Measurements from ENCODE around the gene GRID2. TPM values are rescaled to one million over a fixed set of nuclear protein-coding genes. Genes with fewer than 3 reads are reported as not detected.

The GRID2 gene
- total RNA-seq, 2 donors from 2014 or later: 27.3 to 40.4 TPM

DNA sequence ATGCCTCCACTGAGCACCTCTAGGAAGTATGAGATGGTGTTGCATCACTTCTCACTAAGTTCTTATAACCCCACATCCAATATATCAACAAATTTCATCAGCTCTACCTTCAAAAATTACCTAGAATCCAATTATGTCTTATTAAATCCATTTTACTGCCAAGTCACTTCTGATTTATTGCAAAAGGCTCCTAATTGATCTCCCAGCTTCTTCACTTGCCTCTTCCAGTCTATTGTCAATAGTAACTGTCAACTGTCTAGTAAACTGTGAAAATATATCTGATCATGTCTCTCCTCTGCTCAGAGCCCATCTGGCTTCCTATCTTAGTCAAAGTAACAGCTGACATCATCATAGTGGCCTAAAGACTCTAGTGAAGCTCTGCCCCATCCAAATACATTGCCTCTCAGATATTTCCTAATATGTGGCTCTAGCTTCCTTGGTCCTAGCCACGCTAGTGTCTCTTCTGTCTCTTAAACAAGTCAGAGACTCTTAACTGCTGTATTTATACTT lies 1110.3 kb downstream of the GRID2 start:
- Mint-ChIP-seq H3K36me3 (ENCODE audit: low read depth) (no peaks in the 10 kb centered on the region), H3K27me3 (ENCODE audit: insufficient read depth) (no peaks in the 10 kb centered on the region), H3K27ac (no peak overlapping the region), H3K4me3 (no peak overlapping the region), H3K4me1 (peaks cover 5% of the 10 kb centered on the region), H3K9me3 (no peaks in the 10 kb centered on the region)
- Histone ChIP-seq H3K27me3 (ENCODE audit: control insufficient read depth, insufficient read depth, low read length, poor library complexity, severe bottlenecking) (no peaks in the 10 kb centered on the region), H3K9me3 (ENCODE audit: control insufficient read depth, low read length) (no peaks in the 10 kb centered on the region), H3K27ac (ENCODE audit: low read depth, low read length) (no peak overlapping the region), H3K4me3 (ENCODE audit: low read length) (no peak overlapping the region), H3K36me3 (ENCODE audit: control insufficient read depth, insufficient read depth, low read length) (no peaks in the 10 kb centered on the region), H3K4me1 (ENCODE audit: control insufficient read depth, insufficient read depth, low read length) (no peaks in the 10 kb centered on the region), H3K9ac (ENCODE audit: extremely low read depth, low read length, poor library complexity, severe bottlenecking) (no peak overlapping the region)
- DNase-seq: no peak
- TF ChIP-seq, protein P1, sequence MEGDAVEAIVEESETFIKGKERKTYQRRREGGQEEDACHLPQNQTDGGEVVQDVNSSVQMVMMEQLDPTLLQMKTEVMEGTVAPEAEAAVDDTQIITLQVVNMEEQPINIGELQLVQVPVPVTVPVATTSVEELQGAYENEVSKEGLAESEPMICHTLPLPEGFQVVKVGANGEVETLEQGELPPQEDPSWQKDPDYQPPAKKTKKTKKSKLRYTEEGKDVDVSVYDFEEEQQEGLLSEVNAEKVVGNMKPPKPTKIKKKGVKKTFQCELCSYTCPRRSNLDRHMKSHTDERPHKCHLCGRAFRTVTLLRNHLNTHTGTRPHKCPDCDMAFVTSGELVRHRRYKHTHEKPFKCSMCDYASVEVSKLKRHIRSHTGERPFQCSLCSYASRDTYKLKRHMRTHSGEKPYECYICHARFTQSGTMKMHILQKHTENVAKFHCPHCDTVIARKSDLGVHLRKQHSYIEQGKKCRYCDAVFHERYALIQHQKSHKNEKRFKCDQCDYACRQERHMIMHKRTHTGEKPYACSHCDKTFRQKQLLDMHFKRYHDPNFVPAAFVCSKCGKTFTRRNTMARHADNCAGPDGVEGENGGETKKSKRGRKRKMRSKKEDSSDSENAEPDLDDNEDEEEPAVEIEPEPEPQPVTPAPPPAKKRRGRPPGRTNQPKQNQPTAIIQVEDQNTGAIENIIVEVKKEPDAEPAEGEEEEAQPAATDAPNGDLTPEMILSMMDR (conservative IDR thresholded peaks at IDR 0.05): no peak
- 100% methylated on average over 1 of the region's 1 CpG; no CpG with 5 or more reads in 1 of the 2 experiments for WGBS, 2 experiments (ENCODE audit: insufficient coverage in 1 of 2, insufficient read length in 1 of 2)

DNA sequence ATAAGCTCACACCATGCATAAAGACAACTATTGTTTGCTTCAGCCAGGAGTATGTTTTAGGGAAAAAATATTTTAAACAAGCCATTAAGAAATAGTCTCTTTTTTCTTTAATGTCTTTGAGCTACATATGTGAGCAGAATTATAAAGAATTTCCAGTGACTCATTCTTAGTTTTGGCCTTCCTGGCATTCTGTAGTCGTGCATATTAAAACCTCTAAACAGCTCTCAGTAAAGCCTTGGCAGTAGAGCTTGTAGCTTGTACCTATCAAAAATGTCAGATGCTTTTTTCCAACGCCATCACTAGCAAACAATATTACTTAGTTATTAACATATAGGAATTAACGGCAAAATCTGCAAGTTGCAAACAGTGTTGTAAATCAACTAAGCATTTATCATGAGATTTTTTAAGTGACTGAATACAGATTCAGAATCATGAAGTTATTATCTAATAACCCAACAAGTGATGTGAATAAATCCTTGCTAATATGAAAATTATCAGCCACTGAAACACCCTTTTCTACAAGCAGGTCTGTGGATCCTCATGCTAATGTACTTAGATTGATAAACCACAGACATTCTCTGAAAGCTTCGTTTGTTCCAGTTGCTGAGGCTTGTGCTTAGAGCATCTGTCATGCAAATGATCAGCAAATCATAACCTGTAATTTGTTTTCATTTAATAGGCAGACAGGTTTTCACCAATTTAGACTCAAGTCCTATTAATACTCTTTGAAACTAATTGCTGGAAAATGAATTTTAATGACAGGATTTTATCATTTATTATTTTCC lies 1112.8 kb downstream of the GRID2 start:
- H3K27ac ChIP-seq (ENCODE audit: low read depth, low read length): no peak overlapping the region
- H3K27me3 Mint-ChIP-seq (ENCODE audit: insufficient read depth): no peaks in the 10 kb centered on the region
- H3K36me3 ChIP-seq (ENCODE audit: control insufficient read depth, insufficient read depth, low read length): no peaks in the 10 kb centered on the region
- TF ChIP-seq, protein P1 (conservative IDR thresholded peaks at IDR 0.05): no peak
- H3K4me1 Mint-ChIP-seq: no peaks in the 10 kb centered on the region
- H3K9me3 ChIP-seq (ENCODE audit: control insufficient read depth, low read length): no peaks in the 10 kb centered on the region
- H3K4me3 Mint-ChIP-seq: no peak overlapping the region
- no peak overlapping the region for H3K4me3 ChIP-seq (ENCODE audit: low read length)
- no peak for DNase-seq
- H3K4me1 ChIP-seq (ENCODE audit: control insufficient read depth, insufficient read depth, low read length): no peaks in the 10 kb centered on the region
- no peak overlapping the region for H3K27ac Mint-ChIP-seq
- 87 to 94% methylated on average over 3 to 4 of the region's 4 CpGs for WGBS, 2 experiments (ENCODE audit: insufficient coverage in 1 of 2, insufficient read length in 1 of 2)
- H3K9me3 Mint-ChIP-seq: no peaks in the 10 kb centered on the region
- no peaks in the 10 kb centered on the region for H3K36me3 Mint-ChIP-seq (ENCODE audit: low read depth)
- H3K27me3 ChIP-seq (ENCODE audit: control insufficient read depth, insufficient read depth, low read length, poor library complexity, severe bottlenecking): no peaks in the 10 kb centered on the region
- no peak overlapping the region for H3K9ac ChIP-seq (ENCODE audit: extremely low read depth, low read length, poor library complexity, severe bottlenecking)

DNA sequence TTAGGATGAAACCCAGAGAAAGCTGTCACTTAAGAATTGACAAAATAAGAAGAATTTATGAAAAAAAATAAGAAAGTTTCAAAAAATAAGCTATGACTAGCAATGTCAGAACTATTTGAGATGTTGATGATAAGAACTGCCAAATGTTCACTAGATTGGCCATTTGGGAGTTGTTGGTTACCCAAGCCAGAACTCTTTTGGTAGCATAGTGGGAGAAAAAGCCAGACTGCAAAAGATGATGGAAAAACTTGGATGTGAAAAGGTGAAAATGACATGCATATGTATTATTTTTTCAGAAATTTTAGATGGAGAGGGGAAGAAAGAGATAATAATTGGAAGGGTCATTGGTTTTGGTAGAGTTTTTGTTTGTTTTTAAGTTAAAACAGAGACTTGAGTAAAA lies 1127.6 kb downstream of the GRID2 start:
- Histone ChIP-seq H3K9ac (ENCODE audit: extremely low read depth, low read length, poor library complexity, severe bottlenecking) (no peak overlapping the region), H3K27ac (ENCODE audit: low read depth, low read length) (no peak overlapping the region), H3K36me3 (ENCODE audit: control insufficient read depth, insufficient read depth, low read length) (no peaks in the 10 kb centered on the region), H3K4me1 (ENCODE audit: control insufficient read depth, insufficient read depth, low read length) (no peaks in the 10 kb centered on the region), H3K4me3 (ENCODE audit: low read length) (no peak overlapping the region), H3K27me3 (ENCODE audit: control insufficient read depth, insufficient read depth, low read length, poor library complexity, severe bottlenecking) (no peaks in the 10 kb centered on the region), H3K9me3 (ENCODE audit: control insufficient read depth, low read length) (no peaks in the 10 kb centered on the region)
- Mint-ChIP-seq H3K36me3 (ENCODE audit: low read depth) (no peaks in the 10 kb centered on the region), H3K4me1 (peaks cover 5% of the 10 kb centered on the region), H3K27ac (no peak overlapping the region), H3K27me3 (ENCODE audit: insufficient read depth) (no peaks in the 10 kb centered on the region), H3K4me3 (no peak overlapping the region), H3K9me3 (no peaks in the 10 kb centered on the region)
- TF ChIP-seq, protein P1 (conservative IDR thresholded peaks at IDR 0.05): no peak
- no peak for DNase-seq
